IPS-11a (cell line): ENCODE results near the gene SPOCK1.
"Not testable (repeated sequence)": the region's sequence is repeated elsewhere in the genome, so short reads cannot be mapped to it uniquely, and the experiment has no call there.

ENCODE experiments used
- H3K4me3 ChIP-seq: one replicate; pipeline ENCODE4 v1.5.1; 2013; ENCODE audit warnings: low read depth, low read length, control low read depth

Gene SPOCK1

DNA sequence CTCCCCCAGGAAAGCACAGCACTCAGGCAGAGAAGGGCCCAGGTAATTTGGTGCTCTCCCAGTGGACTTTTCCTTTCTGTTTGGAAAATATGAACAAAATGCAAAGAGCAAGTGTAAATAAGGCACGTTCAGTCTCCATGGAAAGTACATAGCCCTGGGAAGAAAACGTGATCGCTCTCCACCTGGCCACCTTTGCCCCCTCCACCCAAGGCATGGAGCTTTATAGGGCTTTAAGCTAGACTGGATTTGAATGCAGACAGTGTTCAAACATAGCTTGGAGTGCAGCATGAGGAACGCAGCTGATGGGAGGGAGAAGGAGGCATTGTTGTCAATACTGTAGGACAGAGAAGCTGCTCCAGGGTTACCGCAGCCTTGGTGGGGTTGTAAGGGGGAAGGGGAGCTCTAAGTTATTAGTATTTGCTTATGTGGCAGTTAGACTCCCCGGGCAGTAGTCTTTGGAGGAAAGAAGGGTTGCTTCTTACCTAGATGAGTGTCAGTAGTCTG lies 500.2 kb downstream of the SPOCK1 start:
- H3K4me3 ChIP-seq: no peak overlapping the region

DNA sequence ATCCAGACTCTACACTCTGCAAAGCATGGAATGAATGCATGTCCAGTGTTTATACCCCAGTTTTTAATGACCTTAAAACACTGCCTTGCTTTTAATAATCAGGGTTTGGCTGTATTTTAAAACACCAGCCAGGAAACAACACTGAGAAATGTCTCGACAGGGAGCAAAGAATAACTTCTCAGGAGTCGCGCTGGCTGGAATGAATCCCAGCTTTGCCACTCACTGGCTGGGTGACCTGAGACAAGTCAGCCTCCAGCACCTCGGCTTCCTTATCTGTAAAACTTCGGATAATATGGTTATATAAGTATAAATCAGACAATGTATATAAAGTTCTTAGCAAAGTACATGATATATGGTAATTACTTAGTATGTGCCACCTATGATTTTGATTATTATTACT lies 505.0 kb downstream of the SPOCK1 start:
- H3K4me3 ChIP-seq: no peak overlapping the region

DNA sequence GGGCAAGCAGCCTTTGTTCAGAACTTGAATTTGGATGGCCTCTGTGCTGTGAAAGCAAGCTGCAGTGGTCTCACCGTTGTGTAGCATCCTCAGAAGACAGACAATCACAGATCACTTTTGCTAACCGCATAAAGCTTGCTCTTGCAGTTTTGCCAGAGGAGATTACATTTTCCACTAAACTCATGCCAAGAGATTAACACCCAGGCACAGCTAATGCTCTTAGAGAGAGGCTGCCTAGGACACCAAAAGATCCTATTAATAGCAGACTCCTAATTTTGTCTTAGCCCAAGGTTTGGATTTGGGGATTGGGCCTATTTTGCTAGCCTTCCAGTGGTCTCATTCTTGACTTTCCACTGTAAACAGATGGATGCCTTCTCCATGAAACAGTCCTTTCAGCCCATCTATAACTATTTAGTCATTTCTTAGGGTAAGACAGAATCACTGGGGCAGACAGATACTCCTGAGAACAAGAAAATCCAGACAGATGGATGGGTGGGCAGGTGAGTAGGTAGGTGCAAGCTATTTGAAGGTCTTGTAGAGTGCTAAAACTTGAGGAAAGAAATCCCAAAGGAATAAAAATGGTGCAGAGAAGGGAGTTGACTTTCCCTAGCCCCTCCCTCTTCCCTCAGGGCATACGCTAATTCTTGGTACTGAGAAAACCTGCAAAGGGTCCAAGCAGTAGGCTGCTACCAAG lies 506.2 kb downstream of the SPOCK1 start:
- no peak overlapping the region for H3K4me3 ChIP-seq

DNA sequence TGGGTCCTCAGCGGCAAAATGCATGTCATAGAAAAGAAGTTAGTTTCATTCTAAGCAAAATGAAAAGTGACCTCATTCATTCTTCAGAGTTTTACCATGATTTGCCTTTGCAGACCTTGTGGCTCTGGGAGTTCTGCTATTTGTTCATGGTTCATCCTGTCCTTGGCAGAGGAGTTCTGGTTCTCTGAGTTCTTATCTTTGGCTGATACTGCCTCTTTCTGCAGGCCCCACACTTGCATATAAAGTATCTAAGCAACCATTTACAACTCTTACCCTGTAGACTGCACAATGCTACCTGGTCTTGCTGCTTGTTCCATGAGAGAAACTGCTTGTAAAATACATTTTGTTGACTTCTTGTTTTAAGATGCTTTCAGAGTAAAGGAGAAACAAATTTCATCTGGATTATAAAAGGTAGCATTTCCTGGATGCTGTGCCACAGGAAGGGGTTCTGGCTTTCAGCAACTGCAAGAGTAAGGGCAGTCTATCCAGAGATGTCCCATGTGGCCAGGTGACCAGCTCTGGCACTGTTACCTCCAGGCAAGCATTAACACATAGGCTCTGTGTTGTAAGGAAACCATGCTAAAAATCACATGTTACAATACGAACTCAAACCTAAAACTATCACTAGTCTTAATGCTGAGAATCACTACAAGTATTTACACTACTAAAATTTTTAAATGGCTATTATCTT lies 513.2 kb downstream of the SPOCK1 start:
- no peak overlapping the region for H3K4me3 ChIP-seq

DNA sequence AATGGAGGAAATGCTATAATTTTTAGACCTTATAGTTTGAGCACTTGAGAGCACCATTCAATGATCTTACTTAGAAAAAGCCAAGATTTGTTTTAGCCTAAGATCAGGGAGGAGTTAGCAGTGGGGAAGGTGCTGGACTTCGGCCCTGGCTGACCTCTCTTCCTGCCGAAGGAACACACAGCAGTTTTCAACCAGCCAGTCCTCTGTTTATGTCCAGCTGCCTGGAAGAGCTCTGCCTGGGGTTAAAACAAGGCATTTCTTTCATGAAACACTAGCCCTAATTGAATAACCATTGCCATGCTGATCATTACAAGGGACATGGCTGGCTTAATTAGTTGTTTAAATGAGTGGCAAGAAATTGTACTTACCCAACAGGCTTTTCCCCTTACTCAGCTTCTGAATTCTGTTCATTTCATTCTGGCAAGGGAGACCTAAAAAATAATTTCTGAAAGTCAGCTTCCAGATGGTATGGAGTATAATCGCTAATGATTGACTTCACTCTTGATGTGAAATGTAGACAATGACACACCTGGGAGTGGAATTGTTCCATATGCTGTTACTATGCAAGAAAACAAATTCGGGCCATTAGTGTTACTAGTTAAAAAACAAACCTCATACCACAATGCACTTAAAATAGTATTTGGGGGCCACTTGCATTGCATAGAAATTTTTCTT lies 514.2 kb downstream of the SPOCK1 start:
- H3K4me3 ChIP-seq: no peak overlapping the region

DNA sequence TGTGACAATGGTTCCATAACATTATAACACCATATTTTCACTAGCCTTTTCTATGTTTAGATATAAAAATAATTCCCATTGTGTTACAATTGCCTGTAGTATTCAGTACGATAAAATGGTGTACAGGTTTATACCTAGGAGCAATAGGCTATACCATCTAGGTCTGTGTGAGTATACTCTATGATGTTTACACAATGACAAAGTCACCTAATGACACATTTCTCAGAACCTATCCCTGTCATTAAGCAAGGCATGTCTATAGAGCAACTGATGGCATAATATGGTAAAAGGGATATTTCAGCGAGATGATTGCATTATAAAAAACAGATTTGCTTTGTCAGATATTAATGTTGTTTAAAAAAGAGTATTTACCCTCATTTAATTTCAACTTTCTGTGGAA lies 517.2 kb downstream of the SPOCK1 start:
- no peak overlapping the region for H3K4me3 ChIP-seq

DNA sequence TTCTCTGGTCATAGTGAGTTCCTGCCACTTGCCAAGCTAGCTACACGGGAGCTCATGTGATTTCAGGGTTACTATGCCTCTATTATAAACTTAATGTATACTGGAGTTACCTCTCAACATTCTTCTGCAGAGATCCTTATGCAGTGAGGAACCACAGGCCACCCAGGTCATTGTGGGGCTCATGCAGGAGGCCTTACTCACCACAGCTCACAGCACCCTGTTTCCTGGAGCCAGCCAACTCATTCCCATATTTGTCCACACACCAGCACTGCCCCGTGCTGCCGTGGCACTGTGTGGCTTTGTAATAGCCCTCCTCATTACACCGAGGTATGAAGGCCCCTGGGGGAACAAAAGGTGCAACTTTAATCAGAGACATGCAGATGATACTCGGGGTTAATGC lies 520.0 kb downstream of the SPOCK1 start:
- no peak overlapping the region for H3K4me3 ChIP-seq

DNA sequence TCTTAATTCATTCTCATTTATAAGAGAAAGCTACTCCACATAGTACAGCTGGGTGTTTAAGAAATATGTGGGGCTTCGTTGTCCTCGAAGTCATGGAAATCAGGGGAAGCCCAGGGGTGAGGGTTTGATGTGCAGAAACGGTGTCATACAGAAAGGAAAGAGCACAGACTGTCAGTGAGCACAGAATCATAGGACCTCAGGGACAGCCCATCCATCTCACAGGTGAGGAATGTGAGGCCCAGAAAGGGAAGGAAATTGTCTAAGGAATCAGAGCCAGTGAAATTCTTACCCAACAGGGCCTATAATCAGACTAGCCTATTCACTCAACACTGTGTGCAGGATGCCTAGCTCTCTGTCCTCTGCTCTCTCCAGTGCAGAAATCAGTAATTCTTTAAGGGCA lies 535.6 kb downstream of the SPOCK1 start:
- H3K4me3 ChIP-seq: no peak overlapping the region

DNA sequence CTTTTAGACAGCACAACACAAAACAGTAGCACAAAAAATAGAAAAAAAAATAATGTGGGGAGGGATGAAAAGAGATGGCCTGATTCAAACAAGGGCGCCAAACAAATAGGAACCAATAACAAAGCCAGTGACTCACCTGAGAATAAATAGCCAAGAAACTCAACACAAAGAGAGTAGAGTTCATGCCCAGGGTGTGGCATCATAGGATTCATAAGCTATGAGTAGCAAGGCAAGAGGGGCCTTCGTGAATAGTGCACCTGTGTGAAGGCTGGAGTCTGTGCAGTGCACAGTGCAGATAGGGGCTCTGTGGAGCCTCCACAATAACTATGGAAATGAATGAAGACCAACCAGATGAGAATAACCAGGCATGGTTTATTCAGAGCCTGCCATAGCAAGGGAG lies 541.7 kb downstream of the SPOCK1 start:
- H3K4me3 ChIP-seq: no peak overlapping the region

DNA sequence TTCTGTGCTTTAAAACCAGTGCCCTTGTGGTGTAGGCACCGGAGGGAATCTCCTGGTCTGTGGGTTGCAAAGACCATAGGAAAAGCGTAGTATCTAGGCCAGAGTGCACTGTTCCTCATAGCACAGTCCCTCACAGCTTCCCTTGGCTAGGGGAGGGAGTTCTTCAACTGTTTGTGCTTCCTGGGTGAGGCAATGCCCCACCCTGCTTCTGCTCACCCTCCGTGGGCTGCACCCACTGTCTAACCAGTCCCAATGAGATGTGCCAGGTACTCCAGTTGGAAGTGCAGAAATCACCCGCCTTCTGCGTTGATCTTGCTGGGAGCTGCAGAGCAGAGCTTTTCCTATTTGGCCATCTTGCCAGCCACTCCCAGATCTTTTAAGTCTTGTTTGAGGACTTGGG lies 545.0 kb downstream of the SPOCK1 start:
- H3K4me3 ChIP-seq: not testable (repeated sequence)

DNA sequence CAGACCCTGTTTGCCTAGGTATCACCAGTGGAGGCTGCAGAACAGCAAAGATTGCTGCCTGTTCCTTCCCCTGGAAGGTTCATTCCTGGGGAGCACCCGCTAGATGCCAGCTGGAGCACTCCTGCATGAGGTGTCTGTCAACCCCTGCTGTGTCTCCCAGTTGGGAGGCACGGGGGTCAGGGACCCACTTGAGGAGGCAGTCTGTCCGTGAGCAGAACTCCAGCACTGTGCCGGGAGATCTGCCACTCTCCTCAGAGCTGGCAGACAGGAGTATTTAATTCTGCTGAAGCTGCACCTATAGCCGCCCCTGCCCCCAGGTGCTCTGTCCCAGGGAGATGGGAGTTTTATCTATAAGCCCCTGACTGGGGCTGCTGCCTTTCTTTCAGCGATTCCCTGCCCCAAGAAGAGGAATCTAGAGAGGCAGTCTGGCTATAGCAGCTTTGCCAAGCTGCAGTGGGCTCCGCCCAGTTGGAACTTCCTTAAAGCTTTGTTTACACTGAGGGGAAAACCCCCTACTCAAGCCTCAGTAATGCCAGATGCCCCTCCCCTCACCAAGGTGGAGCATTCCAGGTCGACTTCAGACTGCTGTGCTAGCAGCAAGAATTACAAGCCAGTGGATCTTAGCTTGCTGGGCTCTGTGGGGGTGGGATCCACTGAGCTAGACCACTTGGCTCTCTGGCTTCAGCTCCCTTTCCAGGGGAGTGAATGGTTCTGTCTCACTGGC lies 545.6 kb downstream of the SPOCK1 start:
- H3K4me3 ChIP-seq: not testable (repeated sequence)

DNA sequence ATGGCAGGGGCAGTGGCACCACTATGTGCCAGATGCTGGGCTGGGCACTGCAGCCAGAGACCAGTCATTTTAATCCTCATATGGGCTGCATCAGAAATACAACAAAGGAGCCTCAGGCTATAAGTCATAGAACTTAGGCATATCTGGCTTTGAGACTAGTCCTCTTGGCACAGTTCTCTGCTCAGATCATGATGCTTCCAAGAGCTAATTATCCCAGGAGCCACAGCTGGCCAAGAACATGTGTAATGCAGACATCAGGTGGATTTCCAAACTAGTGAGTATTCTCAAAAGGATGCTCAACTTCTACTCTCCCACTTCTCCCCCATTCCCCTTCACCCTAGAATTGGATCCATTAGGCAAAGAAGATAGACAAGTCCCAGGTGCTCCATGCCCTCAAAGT lies 571.6 kb downstream of the SPOCK1 start:
- no peak overlapping the region for H3K4me3 ChIP-seq

DNA sequence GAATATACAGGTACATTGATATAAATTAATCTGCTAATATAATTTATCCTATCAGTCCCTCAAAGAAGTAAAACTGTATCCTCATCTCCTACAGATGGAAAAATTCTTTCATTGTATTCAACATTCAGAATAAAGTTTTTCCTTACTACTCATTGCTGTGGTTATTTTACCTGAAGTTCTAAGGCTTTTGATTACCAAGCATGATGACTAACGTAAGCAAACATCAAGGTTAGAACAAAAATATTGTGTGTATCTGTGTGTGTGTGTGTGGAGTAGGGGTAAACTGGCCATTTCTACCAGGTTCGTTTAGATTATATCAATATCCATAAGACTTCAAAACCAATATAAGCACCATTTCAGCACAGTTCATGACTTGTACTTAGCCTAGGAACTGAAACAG lies 573.1 kb downstream of the SPOCK1 start:
- no peak overlapping the region for H3K4me3 ChIP-seq
